HEK293 (cell line): Measurements from ENCODE around the gene HK2.

Experiments
- CTCF ChIA-PET: fragments of 350-600 bp; formaldehyde crosslinking; extraction: SDS; loops from one replicate; lab custom pipeline; 2021; ENCODE audit warnings: antibody characterized with exemption; lab: Yijun Ruan, JAX
- POLR2A ChIA-PET: fragments of 300-600 bp; formaldehyde crosslinking; extraction: SDS; loops from one replicate; lab custom pipeline; 2020; ENCODE audit warnings: antibody characterized with exemption, inconsistent platforms; lab: Yijun Ruan, JAX
- H3K27ac ChIP-seq: fragments of 200-500 bp; sonication (Bioruptor generic); 2 replicates; pipeline ENCODE4 v1.5.1; 2014; ENCODE audit warnings: low read depth, low read length, control low read depth, inconsistent platforms; ENCODE audit errors: extremely low read depth
- H3K36me3 ChIP-seq, 2 experiments: fragments of 200-500 bp in 1 of 2; sonication (Bioruptor generic) in 1 of 2; 1 replicate in 1 of 2; 2 replicates in 1 of 2; pipeline ENCODE4 v1.5.1; 2014 to 2017; ENCODE audit warnings: inconsistent platforms in 2 of 2, low read length in 2 of 2; ENCODE audit not compliant: control insufficient read depth in 2 of 2, insufficient read depth in 1 of 2
- H3K4me1 ChIP-seq: fragments of 200-500 bp; sonication (Bioruptor generic); 2 replicates; pipeline ENCODE4 v1.5.1; 2014; ENCODE audit warnings: mild to moderate bottlenecking, low read length, inconsistent platforms; ENCODE audit not compliant: control insufficient read depth, insufficient read depth
- H3K4me3 ChIP-seq: 2 replicates; pipeline ENCODE4 v1.5.1; 2011; ENCODE audit warnings: low read depth, mild to moderate bottlenecking, control low read depth, low read length, moderate library complexity
- H3K9me3 ChIP-seq: fragments of 200-500 bp; sonication (Bioruptor generic); 2 replicates; pipeline ENCODE4 v1.5.1; 2014; ENCODE audit warnings: low read depth, low read length, inconsistent platforms; ENCODE audit not compliant: control insufficient read depth, insufficient read depth
- GLIS2 ChIP-seq: fragments of 450-650 bp; formaldehyde crosslinking; IDR thresholded peaks from 2 replicates; pipeline ENCODE4 v1.5.1; 2016; ENCODE audit warnings: missing biosample characterization, missing genetic modification characterization
- IKZF3 ChIP-seq: fragments of 450-650 bp; IDR thresholded peaks from 2 replicates; pipeline ENCODE4 v1.5.0; 2018; ENCODE audit warnings: missing biosample characterization, mild to moderate bottlenecking, missing genetic modification characterization, moderate library complexity
- KLF9 ChIP-seq: fragments of 450-650 bp; formaldehyde crosslinking; IDR thresholded peaks from 2 replicates; pipeline ENCODE4 v1.5.1; 2016; ENCODE audit warnings: missing biosample characterization, missing genetic modification characterization, low read depth
- PRDM1 ChIP-seq: fragments of 450-650 bp; formaldehyde crosslinking; IDR thresholded peaks from 2 replicates; pipeline ENCODE4; 2016; ENCODE audit warnings: missing biosample characterization, missing genetic modification characterization
- REST ChIP-seq: fragments of 450-650 bp; formaldehyde crosslinking; IDR thresholded peaks from 2 replicates; pipeline ENCODE4 v1.5.1; 2016; ENCODE audit warnings: missing biosample characterization, missing genetic modification characterization
- SCRT2 ChIP-seq: fragments of 450-650 bp; formaldehyde crosslinking; IDR thresholded peaks from 2 replicates; pipeline ENCODE4 v1.5.1; 2016; ENCODE audit warnings: missing biosample characterization, missing genetic modification characterization
- TCF7L2 ChIP-seq: IDR thresholded peaks from 2 replicates; pipeline ENCODE4 v1.6.1; 2011; ENCODE audit warnings: low read depth, mild to moderate bottlenecking, inconsistent platforms, low read length, moderate library complexity, borderline replicate concordance
- ZFP69B ChIP-seq: fragments of 450-650 bp; formaldehyde crosslinking; IDR thresholded peaks from 2 replicates; pipeline ENCODE4 v1.5.1; 2016; ENCODE audit warnings: missing biosample characterization, missing genetic modification characterization
- ZNF157 ChIP-seq: fragments of 450-650 bp; formaldehyde crosslinking; IDR thresholded peaks from 2 replicates; pipeline ENCODE4 v1.5.1; 2016; ENCODE audit warnings: missing biosample characterization, missing genetic modification characterization
- ZNF335 ChIP-seq: fragments of 450-650 bp; formaldehyde crosslinking; conservative IDR thresholded peaks from 2 replicates; pipeline ENCODE4 v1.5.1; 2016; ENCODE audit warnings: missing biosample characterization, missing genetic modification characterization
- ZNF391 ChIP-seq: fragments of 450-650 bp; formaldehyde crosslinking; IDR thresholded peaks from 2 replicates; pipeline ENCODE4 v1.5.1; 2016; ENCODE audit warnings: low read depth, missing biosample characterization, missing genetic modification characterization, borderline replicate concordance
- ZNF426 ChIP-seq: fragments of 450-650 bp; formaldehyde crosslinking; IDR thresholded peaks from 2 replicates; pipeline ENCODE4 v1.5.1; 2017; ENCODE audit warnings: missing biosample characterization, missing genetic modification characterization, mild to moderate bottlenecking, inconsistent platforms, moderate library complexity
- ZNF549 ChIP-seq: fragments of 450-650 bp; IDR thresholded peaks from 2 replicates; pipeline ENCODE4 v1.5.1; 2018; ENCODE audit warnings: missing biosample characterization, missing genetic modification characterization, mild to moderate bottlenecking, inconsistent platforms, moderate library complexity
- ZNF596 ChIP-seq: fragments of 450-650 bp; IDR thresholded peaks from 2 replicates; pipeline ENCODE4 v1.5.0; 2018; ENCODE audit warnings: missing biosample characterization, mild to moderate bottlenecking, missing genetic modification characterization, moderate library complexity
- ZNF600 ChIP-seq: fragments of 450-650 bp; formaldehyde crosslinking; IDR thresholded peaks from 2 replicates; pipeline ENCODE4 v1.5.1; 2016; ENCODE audit warnings: missing biosample characterization, missing genetic modification characterization
- ZNF610 ChIP-seq: fragments of 450-650 bp; formaldehyde crosslinking; IDR thresholded peaks from 2 replicates; pipeline ENCODE4 v1.5.1; 2016; ENCODE audit warnings: missing biosample characterization, missing genetic modification characterization, borderline replicate concordance
- ZNF654 ChIP-seq: fragments of 450-650 bp; formaldehyde crosslinking; IDR thresholded peaks from 2 replicates; pipeline ENCODE4 v1.5.1; 2016; ENCODE audit warnings: low read depth, missing biosample characterization, missing genetic modification characterization
- ZNF664 ChIP-seq: fragments of 450-650 bp; formaldehyde crosslinking; IDR thresholded peaks from 2 replicates; pipeline ENCODE4 v1.5.1; 2016; ENCODE audit warnings: missing biosample characterization, missing genetic modification characterization
- ZNF677 ChIP-seq: fragments of 450-650 bp; IDR thresholded peaks from 2 replicates; pipeline ENCODE4 v1.5.0; 2018; ENCODE audit warnings: missing biosample characterization, mild to moderate bottlenecking, missing genetic modification characterization, moderate library complexity

HK2 gene

GRCh38 chr2:74872389-74872836, 38.5 kb downstream of the HK2 start:
- Histone ChIP-seq H3K36me3 (peaks cover 8 to 24% of the 10 kb centered on the region in 2 experiments; a peak in 2 of 3 replicates), H3K4me3 (no peak overlapping the region), H3K4me1 (no peaks in the 10 kb centered on the region), H3K9me3 (no peaks in the 10 kb centered on the region), H3K27ac (no peak overlapping the region)
- CTCF ChIA-PET = interaction anchor here (0.6 to 1.0 kb wide), 3 partner anchors 153 to 271 kb away, joined by 3 to 6 read pairs (median 3); no protein-coding TSS in a partner anchor
- TF ChIP-seq PRDM1 (tag by site-specific recombination) (no peak), SCRT2 (tag by site-specific recombination) (peak; percentile 89)
- POLR2A ChIA-PET = interaction anchor here (0.5 kb wide), 1 partner anchor 37 kb away, joined by 3 read pairs; no protein-coding TSS in a partner anchor

GRCh38 chr2:74873012-74873665, 39.2 kb downstream of the HK2 start:
- POLR2A ChIA-PET = interaction anchor here (0.6 kb wide), 1 partner anchor 433 kb away, joined by 3 read pairs; no protein-coding TSS in a partner anchor
- Histone ChIP-seq H3K36me3 (peaks cover 8 to 30% of the 10 kb centered on the region in 2 experiments; a peak in 2 of 3 replicates), H3K4me3 (no peak overlapping the region), H3K27ac (no peak overlapping the region), H3K9me3 (no peaks in the 10 kb centered on the region)
- CTCF ChIA-PET = interaction anchor here (0.7 to 1.2 kb wide), 5 partner anchors 9 to 182 kb away, joined by 3 to 6 read pairs (median 3); no protein-coding TSS in a partner anchor
- TF ChIP-seq ZFP69B = no peak
- TF ChIP-seq GLIS2 = no peak
- no peak for TF ChIP-seq ZNF677 (tag by site-specific recombination)
- TF ChIP-seq ZNF654 (tag by site-specific recombination) = no peak
- TF ChIP-seq ZNF157 (tag by site-specific recombination) = no peak
- no peak for TF ChIP-seq REST (tag by site-specific recombination)
- no peak for TF ChIP-seq TCF7L2
- no peak for TF ChIP-seq ZNF600
- TF ChIP-seq ZNF664 (tag by site-specific recombination) = no peak
- TF ChIP-seq IKZF3 (tag by site-specific recombination) = no peak
- TF ChIP-seq ZNF596 = no peak
- no peak for TF ChIP-seq ZNF426
- no peak for TF ChIP-seq ZNF549
- TF ChIP-seq, all 188 proteins: peak for 0
- no peaks in the 10 kb centered on the region for H3K4me1 ChIP-seq

GRCh38 chr2:74873678-74874640, 40.0 kb downstream of the HK2 start:
- peaks cover 8 to 38% of the 10 kb centered on the region in 2 experiments; a peak in 2 of 3 replicates for H3K36me3 ChIP-seq
- H3K9me3 ChIP-seq = no peaks in the 10 kb centered on the region
- CTCF ChIA-PET = interaction anchor here (0.7 to 4.1 kb wide), 9 partner anchors 8 to 190 kb away, joined by 3 to 66 read pairs (median 9); partner anchors contain the start of gene HK2
- no peaks in the 10 kb centered on the region for H3K4me1 ChIP-seq
- TF ChIP-seq ZNF335 (tag by site-specific recombination) (no peak), ZNF391 (tag by site-specific recombination) (no peak), KLF9 (tag by site-specific recombination) (no peak), ZNF610 (tag by site-specific recombination) (no peak)
- H3K27ac ChIP-seq = no peak overlapping the region
- POLR2A ChIA-PET = interaction anchor here (0.6 to 0.8 kb wide), 2 partner anchors 183 to 434 kb away, joined by 3 read pairs; no protein-coding TSS in a partner anchor
- H3K4me3 ChIP-seq = no peak overlapping the region
